ENCODE measurements around the gene LSS.
"Not testable (repeated sequence)": the region's sequence is repeated elsewhere in the genome, so short reads cannot be mapped to it uniquely, and the experiment has no call there.

LSS gene

DNA sequence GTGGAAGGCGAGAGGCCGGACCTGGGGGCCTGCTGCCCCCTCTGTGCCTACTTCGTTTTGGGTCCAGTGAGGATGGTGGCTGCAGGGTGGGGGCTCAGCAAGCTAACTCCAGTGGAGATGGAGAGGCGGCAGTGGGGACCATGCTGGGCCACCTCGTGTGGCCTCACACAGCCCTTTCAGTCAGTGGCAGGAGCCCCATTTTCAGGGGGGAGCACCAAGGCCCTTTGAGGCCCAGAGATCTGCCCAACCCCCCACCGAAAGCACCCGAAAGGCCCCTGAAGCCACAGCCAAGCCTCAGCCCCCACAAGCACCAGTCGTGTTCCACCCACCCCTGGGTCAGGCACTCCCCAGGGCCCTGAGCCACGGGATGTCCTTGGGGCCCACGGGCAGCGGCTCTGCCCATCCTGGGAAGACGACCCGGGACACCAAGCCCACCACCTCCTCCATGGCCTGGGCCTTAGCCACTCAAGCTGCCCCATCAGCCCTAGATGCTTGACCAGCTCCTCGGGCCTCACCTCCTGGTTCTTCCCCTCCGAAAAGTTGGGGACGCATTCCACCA, 73.5 kb downstream of the LSS start:
- H3K27ac Mint-ChIP-seq, result no peak overlapping the region
- H3K36me3 Mint-ChIP-seq, result no peaks in the 10 kb centered on the region
- no peaks in the 10 kb centered on the region for H3K9me3 Mint-ChIP-seq
- H3K4me3 Mint-ChIP-seq, result no peak overlapping the region
- H3K27me3 Mint-ChIP-seq, result peaks cover 8% of the 10 kb centered on the region
- H3K4me1 Mint-ChIP-seq, result no peaks in the 10 kb centered on the region
- no peak for ATAC-seq

DNA sequence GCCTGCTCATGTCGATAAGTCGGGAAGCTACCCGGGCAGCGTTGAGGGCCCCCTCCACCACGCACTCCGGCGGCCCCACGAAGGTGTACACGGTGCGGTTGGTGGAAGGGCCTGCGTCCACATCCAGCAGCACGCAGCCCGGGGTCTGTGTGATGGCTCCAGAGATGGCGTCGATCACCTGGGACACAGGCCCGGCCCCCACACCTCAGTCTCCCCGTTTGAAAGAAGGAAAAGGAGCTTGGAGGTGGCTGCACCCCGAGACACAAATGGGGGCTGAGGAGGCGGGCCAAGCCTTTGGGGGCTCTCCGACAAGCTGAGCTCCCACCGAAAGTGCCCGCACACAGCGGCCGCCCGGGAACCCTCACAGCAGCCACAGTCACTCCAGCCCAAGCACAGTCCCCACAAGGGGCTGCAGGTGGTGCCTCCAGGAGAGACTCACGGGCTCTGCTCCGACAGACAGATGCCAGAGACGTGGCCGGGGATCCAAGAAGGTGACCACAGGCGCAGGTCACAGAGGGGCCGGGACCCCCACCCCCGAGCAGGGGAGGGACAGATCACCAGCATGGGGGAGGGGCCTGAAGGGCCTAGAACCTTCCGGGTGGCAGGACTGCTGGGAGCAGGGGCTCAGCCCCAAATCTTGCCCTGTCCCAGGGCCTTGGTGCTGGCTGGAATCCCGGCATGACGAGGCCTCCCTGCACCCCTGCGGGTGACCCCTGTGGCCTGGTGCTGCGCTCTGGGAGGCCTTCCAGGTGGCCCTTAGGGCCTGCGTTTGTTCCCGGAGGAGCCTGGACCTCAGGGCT, 74.2 kb downstream of the LSS start:
- H3K4me1 Mint-ChIP-seq, result no peaks in the 10 kb centered on the region
- no peak overlapping the region for H3K4me3 Mint-ChIP-seq
- H3K27ac Mint-ChIP-seq, result no peak overlapping the region
- H3K9me3 Mint-ChIP-seq, result no peaks in the 10 kb centered on the region
- no peaks in the 10 kb centered on the region for H3K36me3 Mint-ChIP-seq
- H3K27me3 Mint-ChIP-seq, result peaks cover 8% of the 10 kb centered on the region
- ATAC-seq, result no peak

DNA sequence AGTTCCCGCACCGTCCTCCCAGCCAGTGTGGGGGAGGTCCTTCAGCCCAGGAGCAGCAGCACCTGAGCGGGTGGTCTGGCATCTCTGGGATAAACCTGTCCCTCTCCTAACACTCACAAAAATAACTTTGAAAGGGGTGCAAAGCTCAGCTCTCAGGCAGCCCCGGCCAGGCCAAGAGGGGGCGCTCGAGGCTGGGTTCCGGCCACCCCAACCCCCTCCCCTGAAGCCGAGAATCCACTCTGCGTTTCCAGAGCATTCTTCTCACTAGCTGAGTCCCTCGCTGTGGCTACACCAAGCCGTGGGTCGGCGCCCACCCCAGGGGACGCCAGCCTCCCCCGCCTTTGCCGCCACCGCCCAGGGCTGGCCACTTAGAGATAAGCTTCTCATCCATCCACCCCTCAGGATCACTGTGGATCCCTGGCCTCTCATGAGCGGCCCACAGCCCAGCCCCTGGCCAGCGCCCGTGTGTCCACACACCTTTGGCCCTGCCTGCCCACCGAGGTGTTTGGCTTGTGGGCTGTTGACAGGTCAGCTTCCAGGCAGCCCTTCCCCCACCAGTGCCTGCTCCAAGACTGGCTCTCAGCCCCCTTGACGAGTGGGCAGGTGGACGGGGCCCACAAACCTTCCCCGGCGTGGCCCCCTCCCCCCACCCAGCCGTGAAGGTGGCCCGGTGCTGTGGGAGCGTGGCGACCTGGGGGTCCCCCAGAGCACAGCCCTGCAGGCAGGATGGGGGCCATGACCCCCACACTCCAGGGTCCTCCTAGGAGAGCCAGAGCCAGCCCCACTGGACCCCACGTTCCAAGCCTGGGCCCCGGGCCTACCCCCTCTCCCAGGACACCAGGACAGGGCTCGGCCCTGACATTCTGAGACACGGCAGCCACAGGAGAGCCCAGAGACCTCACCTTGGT, 75.1 kb downstream of the LSS start:
- no peak overlapping the region for H3K4me3 Mint-ChIP-seq
- peaks cover 8% of the 10 kb centered on the region for H3K27me3 Mint-ChIP-seq
- no peaks in the 10 kb centered on the region for H3K4me1 Mint-ChIP-seq
- H3K36me3 Mint-ChIP-seq, result no peaks in the 10 kb centered on the region
- H3K27ac Mint-ChIP-seq, result no peak overlapping the region
- no peaks in the 10 kb centered on the region for H3K9me3 Mint-ChIP-seq
- ATAC-seq, result no peak

DNA sequence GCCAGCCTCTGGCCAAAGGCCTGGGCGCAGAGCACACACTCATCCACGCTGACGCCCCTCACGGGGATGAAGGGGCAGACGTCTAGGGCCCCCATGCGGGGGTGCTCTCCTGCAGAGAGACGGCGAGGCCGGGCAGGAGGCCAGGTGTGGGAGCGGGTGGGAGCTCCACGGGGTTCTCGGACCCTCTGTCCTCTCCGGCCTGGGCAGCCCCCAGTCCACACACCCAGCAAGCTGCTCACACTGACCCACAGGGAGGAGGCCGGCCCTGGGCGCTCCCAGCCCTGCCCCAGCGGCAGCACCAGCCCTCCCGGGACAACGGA, 75.7 kb downstream of the LSS start:
- no peak for ATAC-seq
- Mint-ChIP-seq H3K36me3 (no peaks in the 10 kb centered on the region), H3K27me3 (peaks cover 8% of the 10 kb centered on the region), H3K4me1 (no peaks in the 10 kb centered on the region), H3K27ac (no peak overlapping the region), H3K9me3 (no peaks in the 10 kb centered on the region), H3K4me3 (no peak overlapping the region)

DNA sequence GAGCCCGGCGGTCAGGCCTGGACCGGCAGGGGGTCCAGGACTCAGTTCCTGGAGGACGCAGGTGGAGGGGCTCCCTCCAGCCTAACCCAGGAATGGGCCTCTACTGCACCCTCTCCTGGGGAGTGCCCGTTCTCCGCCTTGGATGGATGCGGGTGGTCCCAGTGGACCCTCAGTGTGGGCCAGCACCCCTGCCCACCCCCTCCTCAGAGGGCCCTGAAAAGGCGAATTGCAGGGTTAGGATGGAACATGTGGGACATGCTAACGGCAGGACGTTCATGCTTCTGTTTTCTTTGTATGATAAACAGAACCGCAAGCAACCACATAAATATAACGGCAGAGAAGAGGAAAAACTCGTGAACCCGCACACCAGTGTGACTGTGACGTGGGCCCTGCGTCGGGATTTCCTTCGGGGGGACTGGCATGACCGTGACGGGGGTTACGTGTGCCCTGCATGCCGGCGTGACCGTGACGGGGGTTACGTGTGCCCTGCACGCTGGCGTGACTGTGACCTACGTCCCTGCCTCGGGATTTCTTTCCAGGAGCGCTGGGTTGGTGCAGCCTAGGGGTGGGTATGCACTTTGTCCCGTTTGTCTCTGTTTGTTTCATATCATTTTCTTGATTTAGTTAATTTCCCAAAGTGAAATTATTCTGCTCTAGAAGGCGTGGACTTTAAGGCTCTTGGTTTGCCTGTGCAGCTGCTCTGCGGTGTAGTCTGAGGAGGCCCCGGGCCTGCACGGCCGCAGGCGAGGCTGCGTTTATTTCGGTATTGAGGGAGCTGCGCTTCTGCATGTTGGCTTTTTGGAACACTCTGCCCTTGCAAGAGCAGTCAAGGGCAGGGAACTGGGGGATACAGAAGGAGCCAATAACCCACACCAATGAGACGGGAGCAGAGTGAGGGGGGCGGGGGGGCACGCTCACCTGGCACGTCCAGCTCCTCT, 76.3 kb downstream of the LSS start:
- Mint-ChIP-seq H3K4me3 (no peak overlapping the region), H3K4me1 (no peaks in the 10 kb centered on the region), H3K27ac (no peak overlapping the region), H3K27me3 (peaks cover 8% of the 10 kb centered on the region), H3K9me3 (no peaks in the 10 kb centered on the region), H3K36me3 (no peaks in the 10 kb centered on the region)
- ATAC-seq, result no peak

DNA sequence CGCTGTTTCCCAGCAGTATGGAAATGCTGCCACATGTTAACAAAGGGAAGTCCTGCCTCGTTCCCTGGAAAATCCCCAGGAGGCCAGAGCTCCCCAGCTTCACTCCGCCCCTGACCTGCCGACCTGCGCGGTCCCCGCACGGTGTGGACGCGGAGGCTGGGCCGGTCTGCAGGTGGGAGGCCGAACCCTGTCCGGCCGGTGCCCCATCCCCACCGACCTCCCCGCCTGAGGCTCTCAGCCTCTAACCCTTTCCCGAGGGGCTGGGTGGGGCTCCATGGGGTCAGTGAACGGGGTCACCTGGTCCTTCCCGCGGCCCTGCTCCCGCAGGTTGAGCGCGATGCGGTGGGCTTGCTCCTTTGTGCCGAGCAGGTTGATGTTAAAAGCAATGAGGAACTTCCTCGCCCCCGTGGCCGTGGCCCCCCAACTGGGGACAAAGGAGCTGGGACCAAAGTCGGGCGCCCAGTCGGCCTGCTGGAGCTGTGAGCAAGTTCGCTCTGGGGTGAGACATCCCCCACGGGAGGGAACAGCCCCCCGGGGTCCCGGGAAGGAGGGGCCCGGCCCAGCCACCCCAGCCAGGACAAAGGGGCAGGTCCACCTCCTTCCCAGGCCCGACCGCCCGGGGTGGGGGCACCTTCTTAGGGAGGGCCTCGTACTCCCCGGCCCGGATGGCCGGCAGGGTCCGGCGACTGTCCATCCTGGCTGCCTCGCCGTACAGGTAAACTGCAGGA, 77.1 kb downstream of the LSS start:
- no peaks in the 10 kb centered on the region for H3K4me1 Mint-ChIP-seq
- H3K27me3 Mint-ChIP-seq, result peaks cover 8% of the 10 kb centered on the region
- no peak overlapping the region for H3K4me3 Mint-ChIP-seq
- ATAC-seq, result no peak
- H3K9me3 Mint-ChIP-seq, result no peaks in the 10 kb centered on the region
- no peak overlapping the region for H3K27ac Mint-ChIP-seq
- no peaks in the 10 kb centered on the region for H3K36me3 Mint-ChIP-seq

DNA sequence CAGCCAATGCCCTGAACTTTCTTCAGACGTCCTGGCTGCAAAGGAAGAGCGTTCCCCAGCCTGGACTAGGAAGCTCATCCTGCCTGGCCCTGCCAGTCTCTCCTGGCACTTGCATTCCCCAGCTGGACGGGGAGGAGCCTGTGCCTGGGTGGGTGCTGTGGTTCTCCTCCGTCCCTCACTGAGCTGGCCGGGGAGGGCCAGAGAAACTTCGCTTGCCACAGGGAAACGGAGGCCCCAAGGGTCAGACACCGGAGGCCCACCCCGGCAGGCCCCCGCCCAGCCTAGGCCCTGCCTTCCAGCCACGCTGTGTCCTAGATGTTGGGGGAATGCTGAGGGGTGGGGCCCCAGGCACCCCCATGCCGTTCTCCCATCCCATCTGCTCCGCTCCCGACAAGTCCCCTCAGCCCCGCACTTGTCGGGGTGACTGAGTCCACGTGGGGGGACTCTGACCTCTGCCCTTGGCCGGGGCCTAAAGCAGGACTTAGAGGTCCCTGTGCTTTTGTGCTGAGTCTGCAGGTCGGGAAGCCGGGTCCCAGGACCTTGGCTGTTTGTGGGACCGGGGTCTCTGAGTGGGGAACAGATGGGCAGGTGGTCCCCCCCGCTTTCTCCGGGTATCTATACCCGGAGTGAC, 78.0 kb downstream of the LSS start:
- no peak for ATAC-seq
- H3K27me3 Mint-ChIP-seq, result peaks cover 8% of the 10 kb centered on the region
- no peak overlapping the region for H3K4me3 Mint-ChIP-seq
- H3K4me1 Mint-ChIP-seq, result no peaks in the 10 kb centered on the region
- no peak overlapping the region for H3K27ac Mint-ChIP-seq
- no peaks in the 10 kb centered on the region for H3K9me3 Mint-ChIP-seq
- no peaks in the 10 kb centered on the region for H3K36me3 Mint-ChIP-seq

DNA sequence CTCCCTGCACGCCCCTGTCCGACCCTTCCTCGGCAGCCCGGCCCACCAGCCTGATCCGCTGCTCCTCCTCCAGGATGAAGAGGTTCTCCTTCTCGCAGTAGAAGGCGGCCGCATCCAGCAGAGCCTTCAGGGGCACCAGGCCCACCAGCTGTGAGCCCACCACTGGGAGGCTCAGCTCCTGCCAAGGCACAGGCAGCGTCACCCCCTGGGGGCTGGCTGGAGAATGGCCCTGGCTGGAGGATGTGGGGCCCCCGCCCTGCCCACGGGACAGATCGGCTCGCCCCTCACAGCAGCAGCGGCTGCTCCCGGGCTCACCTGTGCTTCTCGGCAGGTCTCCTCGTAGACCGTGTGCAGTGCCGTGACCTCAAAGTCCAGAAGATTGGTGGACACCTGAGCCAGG, 78.5 kb downstream of the LSS start:
- ATAC-seq, result no peak
- Mint-ChIP-seq H3K4me3 (no peak overlapping the region), H3K4me1 (no peaks in the 10 kb centered on the region), H3K27me3 (peaks cover 8% of the 10 kb centered on the region), H3K9me3 (no peaks in the 10 kb centered on the region), H3K27ac (no peak overlapping the region), H3K36me3 (no peaks in the 10 kb centered on the region)

DNA sequence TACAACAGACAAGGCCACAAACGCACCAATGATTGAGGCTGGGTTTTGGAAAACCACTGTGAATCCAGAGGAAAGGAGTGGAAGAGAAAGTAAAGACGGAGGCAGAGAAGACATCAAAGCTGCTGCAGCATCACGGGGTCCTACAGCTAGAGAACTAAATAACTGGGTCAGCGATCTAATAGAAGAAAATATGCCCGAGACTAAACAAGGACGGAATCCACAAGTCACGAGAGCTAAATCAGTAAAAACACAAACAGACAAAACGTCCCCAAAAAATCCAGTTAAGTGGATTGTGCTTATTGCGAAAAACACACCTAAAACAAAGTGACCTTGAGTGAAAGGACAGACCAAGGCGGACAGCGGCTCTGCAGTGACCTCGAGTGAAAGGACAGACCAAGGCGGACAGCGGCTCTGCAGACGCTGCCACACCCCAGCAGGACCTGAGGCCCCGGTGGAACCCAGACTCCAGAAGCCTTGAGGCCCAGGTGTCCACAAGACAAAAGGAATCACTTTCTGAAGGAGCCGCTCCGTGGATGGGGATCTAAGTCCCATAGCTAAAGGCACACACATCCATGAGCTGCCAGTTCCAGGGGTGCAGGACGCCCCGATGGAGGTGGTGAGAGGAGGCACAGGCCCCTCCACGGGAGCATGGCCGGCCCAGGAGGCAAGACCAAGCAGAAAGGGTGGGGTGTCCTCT, 79.2 kb downstream of the LSS start:
- no peak overlapping the region for H3K27ac Mint-ChIP-seq
- no peak for ATAC-seq

DNA sequence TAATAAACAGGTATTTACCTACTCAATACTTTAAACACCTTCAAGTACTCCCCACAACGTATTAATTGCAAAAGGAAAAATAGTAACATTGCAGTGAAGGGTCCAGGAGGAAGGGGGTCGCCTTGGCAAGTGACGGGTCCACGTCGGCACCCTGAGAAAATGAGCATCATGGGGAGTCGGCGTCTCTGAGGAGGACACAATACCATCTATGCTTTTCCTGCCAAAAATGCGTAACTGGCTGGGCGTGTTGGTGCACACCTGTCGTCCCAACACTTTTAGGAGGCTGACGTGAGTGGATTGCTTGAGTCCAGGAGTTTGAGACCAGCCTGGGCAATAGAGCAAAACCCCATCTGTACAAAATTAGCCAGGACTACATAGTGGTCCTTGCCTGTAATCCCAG, 80.5 kb downstream of the LSS start:
- H3K4me1 Mint-ChIP-seq, result peaks cover 15% of the 10 kb centered on the region
- no peaks in the 10 kb centered on the region for H3K9me3 Mint-ChIP-seq
- no peak for ATAC-seq
- H3K36me3 Mint-ChIP-seq, result no peaks in the 10 kb centered on the region
- H3K27me3 Mint-ChIP-seq, result peaks cover 8% of the 10 kb centered on the region
- no peak overlapping the region for H3K4me3 Mint-ChIP-seq
- no peak overlapping the region for H3K27ac Mint-ChIP-seq

More for the DNA sequence above, 79.2 kb downstream of the LSS start:
- Mint-ChIP-seq H3K9me3 (no peaks in the 10 kb centered on the region), H3K4me3 (no peak overlapping the region), H3K4me1 (peaks cover 6% of the 10 kb centered on the region), H3K36me3 (no peaks in the 10 kb centered on the region), H3K27me3 (peaks cover 8% of the 10 kb centered on the region)

DNA sequence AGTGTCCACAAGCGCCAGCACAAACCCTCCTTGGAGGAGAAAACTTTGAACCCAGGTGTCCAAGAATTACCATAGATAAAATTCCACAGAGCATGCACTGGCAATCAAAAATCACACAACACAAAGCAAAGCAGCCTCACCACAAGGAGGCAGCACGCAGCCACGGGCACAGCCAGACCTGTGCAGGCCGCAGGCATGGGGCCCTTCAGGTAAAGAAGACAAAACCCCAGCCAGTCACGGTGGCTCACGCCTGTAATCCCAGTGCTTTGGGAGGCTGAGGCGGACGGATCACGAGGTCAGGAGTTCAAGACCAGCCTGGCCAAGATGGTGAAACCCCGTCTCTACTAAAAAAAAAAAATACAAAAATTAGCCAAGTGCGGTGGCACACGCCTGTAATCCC, 81.1 kb downstream of the LSS start:
- not testable (repeated sequence) for H3K27me3 Mint-ChIP-seq, H3K27ac Mint-ChIP-seq, ATAC-seq, H3K36me3 Mint-ChIP-seq, H3K4me3 Mint-ChIP-seq, H3K9me3 Mint-ChIP-seq
- H3K4me1 Mint-ChIP-seq, result peaks cover 15% of the 10 kb centered on the region

DNA sequence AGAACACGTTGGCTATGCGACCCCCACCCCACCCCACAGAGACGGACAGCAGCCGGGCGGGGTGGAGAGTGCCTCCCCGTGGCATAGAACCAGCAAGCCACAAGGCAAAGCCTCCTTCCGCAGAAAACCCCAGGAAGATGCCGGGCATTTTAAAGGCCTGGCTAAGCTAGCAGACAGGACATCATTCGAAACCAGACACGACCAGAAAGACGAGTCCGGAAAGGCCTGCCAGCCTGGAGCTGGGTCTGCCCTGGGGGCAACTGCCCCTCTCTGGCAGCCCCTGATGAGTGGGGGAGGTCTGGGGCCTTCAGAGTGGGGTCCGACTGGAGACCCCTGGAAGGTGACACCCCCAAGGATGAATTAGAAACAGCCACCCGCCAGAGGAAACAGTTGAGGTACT, 81.7 kb downstream of the LSS start:
- ATAC-seq, result no peak
- H3K4me1 Mint-ChIP-seq, result peaks cover 15% of the 10 kb centered on the region
- H3K27me3 Mint-ChIP-seq, result no peaks in the 10 kb centered on the region
- no peak overlapping the region for H3K27ac Mint-ChIP-seq
- H3K4me3 Mint-ChIP-seq, result no peak overlapping the region
- no peaks in the 10 kb centered on the region for H3K36me3 Mint-ChIP-seq
- H3K9me3 Mint-ChIP-seq, result no peaks in the 10 kb centered on the region

DNA sequence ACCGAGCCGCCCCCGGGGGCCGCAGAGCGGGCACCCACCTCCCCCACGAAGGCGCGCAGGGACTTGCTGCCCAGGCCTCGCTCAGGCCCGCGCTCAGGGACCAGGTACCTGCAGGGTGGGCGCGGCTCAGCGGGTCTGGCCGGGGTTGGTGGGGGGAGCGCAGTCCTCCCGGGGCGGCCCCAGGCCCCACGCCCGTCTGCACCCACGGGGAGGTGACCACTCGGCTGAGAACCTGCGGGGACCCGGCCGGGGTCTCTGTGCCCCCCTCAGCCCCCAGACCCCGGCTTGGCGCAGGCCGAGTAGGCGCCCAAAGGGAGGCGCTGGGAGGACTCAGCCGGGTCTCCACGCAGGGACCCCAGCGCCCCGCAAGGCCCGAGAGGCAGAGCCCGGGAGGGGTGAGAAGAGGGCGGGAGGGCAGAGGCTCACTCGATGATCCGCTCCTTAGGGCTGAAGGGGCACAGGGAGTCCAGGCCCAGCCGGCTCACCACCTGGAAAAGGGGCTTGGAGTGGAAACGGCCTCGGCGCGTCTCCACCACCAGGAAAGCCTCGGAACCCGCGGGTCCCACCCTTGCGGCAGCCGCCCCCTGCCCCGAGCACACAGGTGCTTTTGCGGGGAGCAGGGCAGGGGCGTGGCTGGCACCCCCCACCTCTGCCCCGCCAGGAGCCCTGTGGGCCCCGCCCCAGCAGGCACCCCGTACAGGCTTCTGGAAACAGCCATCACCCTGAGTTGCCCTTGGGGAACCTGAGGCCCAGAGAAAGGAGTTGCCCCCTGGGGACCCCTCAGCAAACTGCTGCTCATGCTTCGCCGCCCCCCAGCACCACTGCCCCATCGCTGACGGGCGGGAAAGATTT, 82.5 kb downstream of the LSS start:
- Mint-ChIP-seq H3K4me3 (no peak overlapping the region), H3K4me1 (peaks cover 15% of the 10 kb centered on the region), H3K9me3 (no peaks in the 10 kb centered on the region), H3K36me3 (no peaks in the 10 kb centered on the region), H3K27me3 (no peaks in the 10 kb centered on the region), H3K27ac (no peak overlapping the region)
- peak; percentile 46 for ATAC-seq

Data from stimulated activated memory B cell treated with anti-CD40 and anti-IgM and Interleukin-4, amounts not matched to agents 10 μg/mL and 1 μg/mL and 100 μg/mL, for 72 hours (primary cell).